GM21528 (cell line): ENCODE measurements around the gene TMC5.

Source experiments
- ATAC-seq: cut with Tn5 transposase; IDR thresholded peaks from one replicate; pipeline ENCODE4 v1.9.1; 2021; ENCODE audit warnings: mild to moderate bottlenecking, moderate library complexity; ENCODE audit not compliant: unreplicated experiment, low FRiP score

Gene TMC5

DNA sequence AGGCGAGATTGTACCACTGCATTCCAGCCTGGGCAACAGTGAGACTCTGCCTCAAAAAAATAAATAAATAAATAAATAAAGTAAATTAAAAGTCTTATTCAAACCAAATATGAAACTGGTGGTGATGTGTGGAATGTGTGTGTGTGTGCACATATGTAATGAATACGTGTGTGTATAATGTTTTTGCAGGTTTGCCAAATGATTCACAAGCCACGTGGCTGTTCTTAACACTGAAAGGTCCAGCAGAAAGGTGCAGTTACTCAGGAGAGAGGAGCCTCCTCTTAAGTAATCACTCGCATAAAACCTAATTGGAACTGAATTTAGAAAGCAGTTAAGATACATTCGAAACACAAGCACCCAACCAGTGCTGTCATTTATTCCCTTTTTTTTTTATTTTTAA is 81.3 kb downstream of the TMC5 start:
- no peak for ATAC-seq

GRCh38 chr16:19499481-19499880 is 81.8 kb downstream of the TMC5 start:
- no peak for ATAC-seq

DNA sequence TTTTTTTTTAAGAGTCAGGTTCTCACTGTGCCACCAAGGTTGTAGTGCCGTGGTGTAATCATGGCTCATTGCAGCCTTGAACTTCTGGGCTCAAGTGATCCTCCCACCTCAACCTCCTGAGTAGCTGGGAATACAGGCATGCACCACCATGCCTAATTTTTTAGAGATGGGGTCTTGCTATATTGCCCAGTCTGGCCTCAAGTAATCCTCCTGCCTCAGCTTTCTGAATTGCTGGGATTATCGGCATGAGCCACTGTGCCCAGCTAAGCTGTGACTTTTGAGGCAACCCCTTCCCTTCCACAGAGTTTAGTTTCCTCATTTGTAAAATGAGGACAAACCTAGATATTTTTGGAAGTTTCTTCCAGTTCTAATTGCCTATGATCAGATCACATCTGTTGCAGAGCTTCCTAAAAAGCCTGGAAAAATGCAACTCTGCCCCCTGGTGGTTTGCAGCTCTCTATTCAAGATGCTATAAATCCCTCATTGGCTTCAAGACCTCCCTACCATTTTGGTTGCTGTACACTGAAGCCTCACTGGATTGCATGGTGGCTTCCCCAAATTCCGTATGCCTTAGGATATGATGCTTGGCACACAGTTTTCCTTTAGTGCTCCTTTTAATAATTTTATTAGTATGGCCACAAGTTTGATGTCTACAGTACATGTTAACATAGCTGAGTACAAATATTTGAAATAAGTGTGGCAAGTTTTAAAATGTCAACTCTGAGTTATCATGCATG is 84.9 kb downstream of the TMC5 start:
- ATAC-seq, result no peak

DNA sequence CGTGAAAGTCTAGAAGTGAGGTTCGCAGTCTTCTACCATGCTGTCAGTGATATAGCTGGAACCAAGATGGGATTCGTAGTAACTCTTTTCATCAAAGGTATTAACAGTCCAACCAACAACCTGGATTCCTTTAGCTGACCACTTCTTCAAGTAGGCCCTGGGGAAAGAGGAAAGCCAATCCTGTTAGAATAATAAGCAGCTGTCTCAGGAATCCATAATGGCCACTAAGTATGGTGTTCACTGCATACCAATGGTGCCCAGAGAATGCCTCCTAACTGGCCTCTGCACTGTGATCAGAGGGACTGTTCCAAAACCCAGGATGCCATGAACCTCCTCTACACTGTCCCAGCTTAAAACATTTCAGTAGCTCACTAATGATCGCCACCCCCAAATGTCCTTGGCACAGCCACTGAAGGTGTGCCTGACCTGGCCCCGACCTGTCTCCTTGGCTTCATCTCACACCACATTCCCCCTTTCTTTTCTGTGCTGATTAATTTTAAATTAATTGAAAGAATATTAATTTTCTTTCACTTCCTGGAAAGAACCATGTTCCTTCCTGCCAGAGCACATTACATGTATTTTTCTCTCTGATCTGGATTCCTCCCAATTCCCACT is 85.9 kb downstream of the TMC5 start:
- no peak for ATAC-seq

GRCh38 chr16:19505600-19506303 is 88.1 kb downstream of the TMC5 start:
- ATAC-seq, result no peak

- no peak for ATAC-seq
These were observed 89.3 kb downstream of the TMC5 start for GRCh38 chr16:19506965-19507364.

DNA sequence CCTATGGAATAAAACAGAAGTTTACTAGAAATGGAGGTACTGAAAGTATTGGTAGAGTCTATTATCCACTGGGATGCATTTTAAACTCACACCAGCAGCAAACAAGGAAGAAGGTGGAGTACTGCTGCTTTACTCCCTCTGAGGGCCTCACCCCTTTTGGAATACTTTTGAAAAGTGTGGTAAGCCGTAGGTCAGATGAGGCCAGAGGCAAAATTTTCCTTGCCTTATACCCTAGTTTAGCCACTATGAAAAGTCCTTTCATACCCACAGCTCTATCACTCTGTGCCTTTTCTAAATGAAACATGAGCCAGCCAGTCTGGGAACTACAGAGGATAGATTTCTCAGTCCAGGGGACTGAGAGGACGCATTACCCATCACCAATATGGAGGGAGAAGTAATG is 90.2 kb downstream of the TMC5 start:
- ATAC-seq, result no peak

DNA sequence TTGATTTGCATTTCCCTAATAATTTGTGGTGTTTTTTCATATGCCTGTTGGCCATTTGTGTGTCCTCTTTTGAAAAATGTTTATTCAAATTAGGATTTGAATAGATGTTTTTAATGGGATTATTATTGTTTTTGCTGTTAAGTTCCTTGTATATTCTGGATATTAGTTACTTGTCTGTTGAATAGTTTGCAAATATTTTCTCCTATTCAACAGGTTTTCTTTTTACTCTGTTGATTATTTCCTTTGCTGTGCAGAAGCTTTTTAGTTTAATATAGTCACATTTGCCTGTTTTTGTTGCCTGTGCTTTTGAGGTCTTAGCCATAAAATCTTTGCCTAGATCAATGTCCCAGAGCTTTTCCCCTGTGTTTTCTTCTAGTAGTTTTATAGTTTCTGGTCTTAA is 94.6 kb downstream of the TMC5 start:
- no peak for ATAC-seq

DNA sequence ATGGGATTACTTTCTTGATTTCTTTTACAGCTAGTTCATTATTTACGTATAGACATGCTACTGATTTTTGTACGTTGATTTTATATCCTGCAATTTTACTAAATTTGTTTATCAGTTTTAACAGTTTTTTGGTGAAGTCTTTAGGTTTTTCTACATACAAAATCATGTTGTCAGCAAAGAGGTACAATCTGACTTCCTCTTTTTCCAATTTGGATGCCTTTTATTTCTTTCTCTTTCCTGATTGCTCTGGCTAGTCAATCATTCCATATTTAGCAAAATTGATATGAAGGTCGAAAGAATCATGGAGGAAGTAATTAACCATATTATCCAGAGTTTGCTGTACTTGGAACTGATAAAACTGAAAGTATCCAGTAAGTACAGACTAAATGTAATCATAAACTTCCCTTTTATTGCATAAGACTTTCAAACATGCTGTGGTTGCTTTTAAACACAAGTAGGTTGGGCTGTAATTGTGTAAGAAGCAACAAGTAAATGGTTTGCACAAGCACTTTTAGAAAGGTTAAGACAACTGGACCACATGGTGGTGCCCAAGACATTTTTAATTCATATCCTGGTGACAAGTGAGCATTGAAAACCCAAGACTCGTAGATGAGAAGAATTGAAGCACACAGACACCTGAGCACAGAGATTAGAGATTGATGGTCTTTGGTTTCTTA is 95.8 kb downstream of the TMC5 start:
- ATAC-seq, result no peak

DNA sequence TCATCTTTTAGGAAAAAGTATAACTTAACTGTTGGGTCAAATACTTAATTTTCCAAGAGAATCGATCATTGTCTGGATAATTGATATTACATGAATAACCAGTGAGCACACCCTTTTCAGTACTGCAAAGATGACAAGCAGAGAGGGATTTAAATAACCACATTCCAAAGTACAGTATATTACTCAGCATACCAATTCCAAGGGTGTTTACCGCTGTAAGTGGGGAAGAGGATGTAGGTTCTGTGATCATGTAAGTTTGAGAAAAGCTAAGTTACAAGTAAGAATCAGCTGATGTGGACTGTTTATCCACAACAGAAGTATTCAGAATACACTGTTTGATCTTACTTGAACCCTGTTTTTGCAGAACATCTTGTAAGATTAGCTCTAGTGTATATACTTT is 98.1 kb downstream of the TMC5 start:
- ATAC-seq, result no peak

- no peak for ATAC-seq
These were observed 99.9 kb downstream of the TMC5 start for GRCh38 chr16:19517424-19518089.

DNA sequence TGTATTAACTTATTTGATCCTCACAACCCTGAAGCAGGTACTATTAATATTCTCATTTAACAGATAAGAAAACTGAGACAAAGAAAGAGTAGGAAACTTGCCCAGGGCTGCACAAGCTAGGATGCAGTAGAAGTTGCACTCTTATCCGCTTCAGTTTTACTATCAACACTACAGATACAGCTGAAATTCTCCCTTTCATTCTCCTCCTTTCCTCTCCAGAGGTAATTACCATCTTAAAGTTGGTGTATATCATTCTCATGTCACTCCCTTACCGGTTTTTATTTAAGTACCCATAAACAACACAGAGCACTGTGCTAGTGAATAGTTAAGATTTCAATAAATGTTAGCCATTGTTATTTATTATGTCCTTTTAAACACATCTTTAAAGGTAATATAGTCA is 100.7 kb downstream of the TMC5 start:
- ATAC-seq, result no peak

- ATAC-seq, result no peak
These were observed 103.2 kb downstream of the TMC5 start for GRCh38 chr16:19520861-19521331.

GRCh38 chr16:19521471-19522396 is 104.1 kb downstream of the TMC5 start, which contains the start of gene GDE1:
GDE1 (minus strand) TSS chr16:19522098; CDS start chr16:19521964, 134 bp downstream.
- ATAC-seq, result peak; percentile 75

DNA sequence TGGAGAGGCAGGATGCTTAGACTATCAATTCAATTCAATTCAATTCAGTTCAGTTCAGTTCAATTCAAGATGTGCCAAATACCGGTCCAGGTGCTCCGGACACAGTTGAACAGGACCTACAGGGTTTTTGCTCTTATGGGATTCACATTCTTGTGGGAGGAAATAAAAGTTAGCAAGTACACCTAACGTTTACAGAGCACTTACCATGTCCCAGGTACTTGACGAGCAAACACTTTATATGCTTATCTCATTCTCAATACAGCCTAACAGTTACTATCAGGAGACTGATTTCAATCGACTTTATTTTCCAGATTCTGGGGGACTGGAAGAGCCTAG is 104.7 kb downstream of the TMC5 start:
- no peak for ATAC-seq

DNA sequence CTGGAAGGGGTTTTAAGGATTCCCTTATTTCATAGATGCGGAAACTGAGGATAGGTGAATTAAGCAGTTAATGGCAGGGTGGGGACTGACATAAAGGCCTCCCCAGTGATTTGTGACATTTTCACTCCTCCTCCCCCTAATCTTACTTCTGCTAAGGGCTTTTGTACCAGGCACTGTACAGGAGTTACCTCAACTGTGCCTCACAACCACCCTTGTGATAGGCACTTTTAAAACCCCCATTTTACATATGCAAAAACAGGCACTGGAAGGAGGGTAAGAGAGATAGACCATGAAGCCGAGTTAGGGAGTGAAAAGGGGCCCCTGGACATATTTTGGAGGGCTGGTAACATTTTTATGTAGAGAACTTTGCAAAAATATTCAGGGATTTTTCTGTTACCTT is 105.1 kb downstream of the TMC5 start:
- ATAC-seq, result no peak

DNA sequence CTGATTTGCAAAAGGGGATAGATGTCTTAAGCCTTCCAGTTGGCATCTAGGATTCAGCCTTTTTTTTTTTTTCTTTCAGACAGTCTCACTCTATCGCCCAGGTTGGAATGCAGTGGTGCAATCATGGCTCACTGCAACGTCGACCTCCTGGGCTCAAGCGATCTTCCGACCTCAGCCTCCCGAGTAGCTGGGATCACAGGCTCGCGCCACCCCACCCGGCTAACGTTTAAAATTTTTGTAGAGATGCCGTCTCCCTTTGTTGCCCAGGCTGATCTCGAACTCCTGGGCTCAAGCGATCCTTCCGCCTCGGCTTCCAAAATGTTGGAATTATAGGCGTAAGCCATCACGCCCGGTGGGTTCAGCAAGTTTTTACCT is 105.5 kb downstream of the TMC5 start:
- no peak for ATAC-seq

- peak; percentile 74 for ATAC-seq
These were observed 106.1 kb downstream of the TMC5 start, which contains the start of gene CCP110 for GRCh38 chr16:19523559-19524355. CCP110 (plus strand) TSS chr16:19523942; CDS start chr16:19527882, 3,940 bp downstream.

DNA sequence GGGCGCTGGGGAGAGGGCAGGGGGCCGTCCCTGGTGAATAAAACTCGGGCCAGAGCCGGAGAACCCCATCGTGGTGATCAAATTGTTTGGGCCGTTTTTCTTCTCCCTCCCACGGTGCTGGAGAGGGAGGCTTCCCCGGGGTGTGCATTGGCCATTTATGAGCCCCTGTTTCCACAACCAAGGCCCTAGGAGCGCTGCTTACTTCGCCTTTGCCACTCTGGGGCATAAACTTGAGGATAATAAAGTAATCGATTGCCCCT is 106.6 kb downstream of the TMC5 start:
- ATAC-seq, result no peak
